ENCODE data around the gene EFCAB10.
"Not testable (repeated sequence)": the region's sequence is repeated elsewhere in the genome, so short reads cannot be mapped to it uniquely, and the experiment has no call there.

EFCAB10 gene

GRCh38 chr7:105530126-105530525, 51.2 kb downstream of the EFCAB10 start:
- DNase-seq, result no peak

GRCh38 chr7:105527737-105528136, 53.6 kb downstream of the EFCAB10 start:
- DNase-seq, result not testable (repeated sequence)

GRCh38 chr7:105524840-105525239, 56.5 kb downstream of the EFCAB10 start:
- DNase-seq, result peak in 2 of 4 experiments; percentile 16 to 35

GRCh38 chr7:105524423-105524822, 56.9 kb downstream of the EFCAB10 start:
- not testable (repeated sequence) for DNase-seq

GRCh38 chr7:105521717-105522463, 59.4 kb downstream of the EFCAB10 start, which contains the start of gene PUS7:
TSS of gene PUS7 (minus strand) at chr7:105522271. CDS start at chr7:105508512, 13,759 bp downstream.
- DNase-seq, result peak; percentile 92 to 97 (median 96)

GRCh38 chr7:105521027-105521716, 60.1 kb downstream of the EFCAB10 start:
- DNase-seq, result peak; percentile 60 to 86 (median 77)

- not testable (repeated sequence) for DNase-seq
Measured at GRCh38 chr7:105520620-105521019, 60.7 kb downstream of the EFCAB10 start.

GRCh38 chr7:105519353-105519752, 61.9 kb downstream of the EFCAB10 start:
- no peak for DNase-seq

- DNase-seq, result not testable (repeated sequence)
Measured at GRCh38 chr7:105515610-105516009, 65.7 kb downstream of the EFCAB10 start.

Data from suppressor macrophage (primary cell).